SK-N-SH treated with all-trans-retinoic acid at 6 μM for 48 hours (cell line): ENCODE results near the gene PRRC1.
A peak's percentile ranks its signal among the peaks of the same experiment; 100 is the strongest.
"Not testable (repeated sequence)": the region's sequence is repeated elsewhere in the genome, so short reads cannot be mapped to it uniquely, and the experiment has no call there.

ENCODE experiments used
- ATAC-seq: fragments of 200-7000 bp; cut with Tn5 transposase; 3 replicates; pipeline ENCODE4 v1.9.1; 2020; ENCODE audit warnings: mild to moderate bottlenecking, moderate library complexity
- ARNTL ChIP-seq: fragments of 450-650 bp; formaldehyde crosslinking; IDR thresholded peaks from 2 replicates; pipeline ENCODE4 v1.5.0; 2020; ENCODE audit warnings: low read depth, mild to moderate bottlenecking, moderate library complexity, borderline replicate concordance
- BACH2 ChIP-seq: fragments of 250-450 bp; sonication (Bioruptor Pico); IDR thresholded peaks from 2 replicates; pipeline ENCODE4 v1.9.0; 2021; ENCODE audit warnings: mild to moderate bottlenecking, borderline replicate concordance
- CSDC2 ChIP-seq: fragments of 250-450 bp; sonication (Bioruptor Pico); IDR thresholded peaks from 2 replicates; pipeline ENCODE4 v1.5.0; 2020; ENCODE audit warnings: mild to moderate bottlenecking, moderate library complexity
- GLIS3 ChIP-seq: fragments of 250-450 bp; sonication (Bioruptor Pico); IDR thresholded peaks from 2 replicates; pipeline ENCODE4 v1.5.0; 2020; ENCODE audit warnings: mild to moderate bottlenecking, moderate library complexity
- ISL1 ChIP-seq: fragments of 250-450 bp; sonication (Bioruptor Pico); IDR thresholded peaks from 2 replicates; pipeline ENCODE4 v2.1.2; 2022; ENCODE audit warnings: mild to moderate bottlenecking, moderate library complexity
- OSR1 ChIP-seq: fragments of 250-450 bp; sonication (Bioruptor Pico); IDR thresholded peaks from 2 replicates; pipeline ENCODE4 v1.8.0; 2022; ENCODE audit warnings: moderate library complexity, mild to moderate bottlenecking, inconsistent platforms
- PPARA ChIP-seq: fragments of 250-450 bp; sonication (Bioruptor Pico); IDR thresholded peaks from 2 replicates; pipeline ENCODE4 v1.5.0; 2020; ENCODE audit warnings: mild to moderate bottlenecking, borderline replicate concordance
- RARB ChIP-seq: fragments of 250-450 bp; sonication (Bioruptor Pico); IDR thresholded peaks from 2 replicates; pipeline ENCODE4 v1.8.0; 2021; ENCODE audit warnings: mild to moderate bottlenecking, moderate library complexity
- SNAI2 ChIP-seq: fragments of 250-450 bp; sonication (Bioruptor Pico); IDR thresholded peaks from 2 replicates; pipeline ENCODE4 v1.5.0; 2020; ENCODE audit warnings: mild to moderate bottlenecking, moderate library complexity
- TCF4 ChIP-seq: fragments of 250-450 bp; sonication (Bioruptor Pico); IDR thresholded peaks from 2 replicates; pipeline ENCODE4 v1.8.0; 2021; ENCODE audit warnings: mild to moderate bottlenecking, moderate library complexity, borderline replicate concordance
- ZC3H10 ChIP-seq: fragments of 250-450 bp; sonication (Bioruptor Pico); IDR thresholded peaks from 2 replicates; pipeline ENCODE4 v1.5.1; 2021; ENCODE audit warnings: mild to moderate bottlenecking, moderate library complexity
- ZFP30 ChIP-seq: fragments of 450-650 bp; formaldehyde crosslinking; IDR thresholded peaks from 2 replicates; pipeline ENCODE4 v1.5.0; 2022; ENCODE audit warnings: mild to moderate bottlenecking, moderate library complexity
- ZNF70 ChIP-seq: fragments of 450-650 bp; formaldehyde crosslinking; IDR thresholded peaks from 2 replicates; pipeline ENCODE4 v1.5.0; 2020; ENCODE audit warnings: mild to moderate bottlenecking, moderate library complexity
- ZNF8 ChIP-seq: fragments of 450-650 bp; formaldehyde crosslinking; IDR thresholded peaks from 2 replicates; pipeline ENCODE4 v1.5.0; 2020; ENCODE audit warnings: mild to moderate bottlenecking, moderate library complexity
- TF ChIP-seq, protein P1 (sequence below): fragments of 250-450 bp; sonication (Bioruptor Pico); IDR thresholded peaks from 2 replicates; pipeline ENCODE4 v1.5.1; 2021; ENCODE audit warnings: mild to moderate bottlenecking, moderate library complexity
- TF ChIP-seq, protein P2 (sequence below): fragments of 250-450 bp; sonication (Bioruptor Pico); IDR thresholded peaks from 2 replicates; pipeline ENCODE4 v1.8.0; 2020; ENCODE audit warnings: mild to moderate bottlenecking, moderate library complexity, borderline replicate concordance
- TF ChIP-seq, protein P3 (sequence below): fragments of 250-450 bp; sonication (Bioruptor Pico); IDR thresholded peaks from 2 replicates; pipeline ENCODE4 v1.5.0; 2020; ENCODE audit warnings: mild to moderate bottlenecking, moderate library complexity

PRRC1 gene

DNA sequence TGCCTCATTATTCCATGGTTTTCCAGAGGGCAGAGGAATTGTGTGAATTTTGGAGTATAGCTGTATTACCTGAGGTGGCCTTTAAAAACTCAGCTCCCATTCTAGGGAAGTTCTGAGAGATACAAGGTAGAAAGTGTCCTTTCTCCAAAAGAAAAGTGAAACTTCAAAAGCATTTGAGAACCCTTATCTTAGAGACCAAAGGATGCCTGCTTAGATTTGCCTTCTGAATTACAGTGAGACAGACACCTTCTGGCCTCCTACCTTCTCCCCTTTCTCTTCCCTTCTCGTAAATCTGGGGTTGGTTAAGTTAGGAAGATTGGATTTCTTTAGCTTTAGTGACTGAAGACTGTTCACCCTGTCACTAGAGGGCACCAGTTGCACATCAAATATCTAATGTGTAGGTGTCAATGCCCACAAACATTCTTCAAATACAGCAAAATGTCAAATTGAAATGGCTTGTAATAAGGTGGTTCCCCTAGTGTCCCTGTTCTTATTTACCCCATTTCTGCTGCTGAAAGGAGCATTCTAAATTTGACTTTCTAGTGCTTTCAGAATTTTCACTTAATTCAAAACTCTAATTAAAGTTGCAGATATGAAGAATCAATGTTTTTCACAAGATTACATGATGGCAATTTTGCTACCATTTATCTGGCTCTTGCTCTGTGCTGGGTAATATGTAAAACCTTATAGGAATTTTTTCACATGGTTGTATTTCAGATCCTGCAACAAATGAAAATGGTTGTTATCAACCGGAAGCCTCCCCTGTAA is 46.7 kb downstream of the PRRC1 start:
- peak; percentile 86 for ATAC-seq
- TF ChIP-seq ARNTL (CRISPR knock-in tag) (no peak), ZC3H10 (CRISPR knock-in tag) (no peak), OSR1 (no peak)
- TF ChIP-seq, protein P1, sequence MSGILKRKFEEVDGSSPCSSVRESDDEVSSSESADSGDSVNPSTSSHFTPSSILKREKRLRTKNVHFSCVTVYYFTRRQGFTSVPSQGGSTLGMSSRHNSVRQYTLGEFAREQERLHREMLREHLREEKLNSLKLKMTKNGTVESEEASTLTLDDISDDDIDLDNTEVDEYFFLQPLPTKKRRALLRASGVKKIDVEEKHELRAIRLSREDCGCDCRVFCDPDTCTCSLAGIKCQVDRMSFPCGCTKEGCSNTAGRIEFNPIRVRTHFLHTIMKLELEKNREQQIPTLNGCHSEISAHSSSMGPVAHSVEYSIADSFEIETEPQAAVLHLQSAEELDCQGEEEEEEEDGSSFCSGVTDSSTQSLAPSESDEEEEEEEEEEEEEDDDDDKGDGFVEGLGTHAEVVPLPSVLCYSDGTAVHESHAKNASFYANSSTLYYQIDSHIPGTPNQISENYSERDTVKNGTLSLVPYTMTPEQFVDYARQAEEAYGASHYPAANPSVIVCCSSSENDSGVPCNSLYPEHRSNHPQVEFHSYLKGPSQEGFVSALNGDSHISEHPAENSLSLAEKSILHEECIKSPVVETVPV (CRISPR knock-in tag) = no peak

DNA sequence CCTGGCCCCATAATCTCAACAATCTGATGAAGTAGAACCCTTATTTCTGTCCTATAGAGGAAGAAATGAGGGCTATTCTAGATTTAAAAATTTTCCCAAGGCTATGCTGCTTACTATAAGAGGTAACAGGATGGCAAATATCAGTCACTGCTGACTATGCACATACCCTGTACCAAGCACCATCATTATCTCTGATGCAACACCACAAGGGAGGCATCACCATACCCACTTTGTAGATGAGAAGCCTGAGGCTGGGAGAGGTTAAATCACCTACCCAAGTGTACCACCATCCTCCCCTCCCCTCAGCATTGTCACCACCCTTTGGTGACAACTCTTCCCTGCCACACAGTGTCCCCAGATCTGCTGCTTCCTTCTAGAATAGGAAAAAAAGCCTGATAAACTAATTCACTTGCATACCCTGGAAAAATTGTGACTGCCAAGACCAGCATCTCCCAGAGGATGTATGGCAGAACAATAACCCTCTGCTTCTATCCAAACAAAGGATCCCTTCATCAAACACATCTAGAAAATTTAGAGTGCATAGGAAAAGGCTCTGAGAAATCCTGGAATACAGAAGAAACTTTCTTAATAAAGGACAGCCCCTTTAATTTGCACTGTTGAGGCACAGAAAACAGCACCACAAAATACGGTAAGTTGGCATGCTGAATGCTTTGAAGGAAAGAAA is 48.3 kb downstream of the PRRC1 start:
- no peak for TF ChIP-seq ARNTL (CRISPR knock-in tag)
- no peak for TF ChIP-seq GLIS3 (CRISPR knock-in tag)
- TF ChIP-seq, protein P2, sequence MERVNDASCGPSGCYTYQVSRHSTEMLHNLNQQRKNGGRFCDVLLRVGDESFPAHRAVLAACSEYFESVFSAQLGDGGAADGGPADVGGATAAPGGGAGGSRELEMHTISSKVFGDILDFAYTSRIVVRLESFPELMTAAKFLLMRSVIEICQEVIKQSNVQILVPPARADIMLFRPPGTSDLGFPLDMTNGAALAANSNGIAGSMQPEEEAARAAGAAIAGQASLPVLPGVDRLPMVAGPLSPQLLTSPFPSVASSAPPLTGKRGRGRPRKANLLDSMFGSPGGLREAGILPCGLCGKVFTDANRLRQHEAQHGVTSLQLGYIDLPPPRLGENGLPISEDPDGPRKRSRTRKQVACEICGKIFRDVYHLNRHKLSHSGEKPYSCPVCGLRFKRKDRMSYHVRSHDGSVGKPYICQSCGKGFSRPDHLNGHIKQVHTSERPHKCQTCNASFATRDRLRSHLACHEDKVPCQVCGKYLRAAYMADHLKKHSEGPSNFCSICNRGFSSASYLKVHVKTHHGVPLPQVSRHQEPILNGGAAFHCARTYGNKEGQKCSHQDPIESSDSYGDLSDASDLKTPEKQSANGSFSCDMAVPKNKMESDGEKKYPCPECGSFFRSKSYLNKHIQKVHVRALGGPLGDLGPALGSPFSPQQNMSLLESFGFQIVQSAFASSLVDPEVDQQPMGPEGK (CRISPR knock-in tag) = no peak
- no peak for TF ChIP-seq TCF4 (CRISPR knock-in tag)
- TF ChIP-seq PPARA (CRISPR knock-in tag) = no peak
- no peak for ATAC-seq

DNA sequence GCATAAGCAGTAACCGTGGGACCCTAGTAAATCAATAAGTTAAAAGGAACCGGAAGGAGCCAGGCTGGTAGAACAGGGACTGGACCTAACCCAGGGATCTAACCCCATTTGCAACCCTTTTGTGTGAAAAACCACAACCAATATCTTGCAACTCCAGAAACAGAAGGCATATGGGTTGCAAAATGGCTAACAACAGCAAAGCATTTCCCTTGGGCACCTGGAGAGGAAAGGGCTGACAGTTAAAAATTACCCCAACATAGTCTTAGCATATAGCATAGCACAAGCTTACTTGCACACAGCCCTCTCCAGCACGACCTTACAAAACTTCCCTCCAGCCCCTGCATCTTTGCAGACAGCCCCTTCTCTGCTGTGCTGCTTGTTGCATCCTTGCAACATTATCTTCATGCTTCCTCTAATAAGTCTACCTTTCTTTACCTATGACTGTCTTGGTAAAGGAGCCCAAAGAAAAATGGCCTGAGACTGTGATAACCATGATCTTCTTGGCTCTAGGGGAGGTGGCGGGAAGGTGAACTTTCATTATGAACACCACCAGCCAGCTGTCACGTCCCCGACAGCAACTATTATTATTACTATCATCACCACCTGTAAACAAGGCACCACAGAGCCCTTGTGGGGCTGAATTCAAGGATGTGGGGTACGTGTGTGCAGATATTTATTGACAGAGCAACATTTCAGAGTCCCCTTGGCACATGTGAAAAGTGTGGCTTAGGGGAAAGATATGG is 49.8 kb downstream of the PRRC1 start:
- TF ChIP-seq RARB = no peak
- no peak for ATAC-seq

DNA sequence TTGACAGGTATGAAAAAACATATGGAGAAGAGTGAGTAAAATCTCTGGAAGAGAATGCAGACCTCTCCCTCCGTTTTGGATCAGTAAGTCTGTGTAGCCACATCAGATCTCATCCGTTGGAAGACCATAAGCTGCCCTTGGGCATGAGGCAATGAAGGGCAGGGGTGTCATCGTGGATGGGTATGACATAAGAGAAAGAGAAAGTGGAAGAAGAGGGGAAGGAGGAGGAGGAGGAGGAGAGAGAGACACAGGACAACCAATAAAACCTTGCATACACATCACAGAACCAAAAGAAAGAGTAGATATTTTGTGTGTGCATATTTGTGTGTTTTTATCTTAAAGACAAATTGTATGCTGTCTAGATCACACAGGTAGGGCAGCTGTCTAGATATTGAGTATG is 50.7 kb downstream of the PRRC1 start:
- TF ChIP-seq ZNF70 (CRISPR knock-in tag) (no peak), BACH2 (CRISPR knock-in tag) (no peak), ARNTL (CRISPR knock-in tag) (no peak), ZFP30 (CRISPR knock-in tag) (no peak), ZNF8 (CRISPR knock-in tag) (no peak), RARB (no peak), ISL1 (no peak)
- TF ChIP-seq, protein P3, sequence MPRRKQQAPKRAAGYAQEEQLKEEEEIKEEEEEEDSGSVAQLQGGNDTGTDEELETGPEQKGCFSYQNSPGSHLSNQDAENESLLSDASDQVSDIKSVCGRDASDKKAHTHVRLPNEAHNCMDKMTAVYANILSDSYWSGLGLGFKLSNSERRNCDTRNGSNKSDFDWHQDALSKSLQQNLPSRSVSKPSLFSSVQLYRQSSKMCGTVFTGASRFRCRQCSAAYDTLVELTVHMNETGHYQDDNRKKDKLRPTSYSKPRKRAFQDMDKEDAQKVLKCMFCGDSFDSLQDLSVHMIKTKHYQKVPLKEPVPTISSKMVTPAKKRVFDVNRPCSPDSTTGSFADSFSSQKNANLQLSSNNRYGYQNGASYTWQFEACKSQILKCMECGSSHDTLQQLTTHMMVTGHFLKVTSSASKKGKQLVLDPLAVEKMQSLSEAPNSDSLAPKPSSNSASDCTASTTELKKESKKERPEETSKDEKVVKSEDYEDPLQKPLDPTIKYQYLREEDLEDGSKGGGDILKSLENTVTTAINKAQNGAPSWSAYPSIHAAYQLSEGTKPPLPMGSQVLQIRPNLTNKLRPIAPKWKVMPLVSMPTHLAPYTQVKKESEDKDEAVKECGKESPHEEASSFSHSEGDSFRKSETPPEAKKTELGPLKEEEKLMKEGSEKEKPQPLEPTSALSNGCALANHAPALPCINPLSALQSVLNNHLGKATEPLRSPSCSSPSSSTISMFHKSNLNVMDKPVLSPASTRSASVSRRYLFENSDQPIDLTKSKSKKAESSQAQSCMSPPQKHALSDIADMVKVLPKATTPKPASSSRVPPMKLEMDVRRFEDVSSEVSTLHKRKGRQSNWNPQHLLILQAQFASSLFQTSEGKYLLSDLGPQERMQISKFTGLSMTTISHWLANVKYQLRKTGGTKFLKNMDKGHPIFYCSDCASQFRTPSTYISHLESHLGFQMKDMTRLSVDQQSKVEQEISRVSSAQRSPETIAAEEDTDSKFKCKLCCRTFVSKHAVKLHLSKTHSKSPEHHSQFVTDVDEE (CRISPR knock-in tag) = no peak
- TF ChIP-seq, all 23 proteins: peak for 0
- ATAC-seq = no peak

DNA sequence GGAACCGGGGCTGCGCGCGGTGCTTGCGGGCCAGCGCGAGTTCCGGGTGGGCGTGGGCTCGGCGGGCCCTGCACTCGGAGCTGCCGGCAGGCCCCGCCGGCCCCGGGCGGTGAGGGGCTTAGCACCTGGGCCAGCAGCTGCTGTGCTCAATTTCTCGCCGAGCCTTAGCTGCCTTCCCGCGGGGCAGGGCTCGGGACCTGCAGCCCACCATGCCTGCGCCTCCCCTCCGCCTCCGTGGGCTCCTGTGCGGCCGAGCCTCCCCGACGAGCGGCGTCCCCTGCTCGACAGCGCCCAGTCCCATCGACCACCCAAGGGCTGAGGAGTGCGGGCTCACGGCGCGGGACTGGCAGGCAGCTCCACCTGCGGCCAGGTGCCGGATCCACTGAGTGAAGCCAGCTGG is 52.0 kb downstream of the PRRC1 start:
- ATAC-seq = not testable (repeated sequence)

DNA sequence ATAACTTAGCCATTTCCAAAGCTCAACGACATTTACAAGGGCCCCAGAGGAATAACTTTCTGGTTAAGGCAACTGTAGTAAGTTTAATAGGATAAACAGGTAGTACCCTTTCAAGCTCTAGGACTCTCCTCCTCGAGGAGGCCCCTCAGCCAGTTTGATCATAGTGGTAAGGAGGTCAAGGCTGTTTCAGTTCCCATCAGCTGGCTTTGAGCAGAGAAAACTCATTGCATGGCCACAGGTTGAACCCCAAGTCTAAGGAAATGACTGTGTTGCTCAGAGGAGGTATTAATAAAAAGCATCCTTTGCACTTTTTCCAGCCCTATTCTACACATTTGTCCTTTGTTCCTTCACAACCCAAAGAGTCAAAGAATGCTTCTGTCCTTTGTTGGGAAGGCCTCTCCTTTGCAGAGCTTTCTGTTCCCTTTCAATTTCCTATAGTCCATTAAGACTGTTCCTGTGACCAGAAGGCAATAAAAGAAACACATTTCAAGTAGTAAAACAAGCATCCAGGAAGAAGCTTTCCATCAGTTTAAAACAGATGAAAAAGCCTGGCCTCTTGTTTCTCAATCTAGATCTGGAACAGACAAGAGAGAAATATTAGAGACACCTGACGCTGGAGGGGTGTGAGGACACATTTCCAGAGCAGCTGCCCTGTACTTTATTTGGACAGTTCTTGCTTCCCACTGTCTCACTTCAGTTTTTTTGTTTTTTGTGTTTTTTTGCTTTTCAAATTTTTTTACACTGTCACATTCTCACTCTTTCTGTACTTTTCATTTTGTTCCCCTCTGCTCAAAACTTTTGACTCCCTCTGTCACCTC is 54.1 kb downstream of the PRRC1 start:
- no peak for ATAC-seq
- TF ChIP-seq CSDC2 (CRISPR knock-in tag) (no peak), ARNTL (CRISPR knock-in tag) (no peak), TCF4 (CRISPR knock-in tag) (no peak), SNAI2 (CRISPR knock-in tag) (no peak), ZNF70 (CRISPR knock-in tag) (no peak)
- TF ChIP-seq, protein P3 (CRISPR knock-in tag) = no peak
- TF ChIP-seq, protein P2 (CRISPR knock-in tag) = no peak
